T-helper 17 cell (primary cell): ENCODE data around the gene NMT1. TPM values are rescaled to one million over a fixed set of nuclear protein-coding genes. Genes with fewer than 3 reads are reported as not detected.
"Not testable (repeated sequence)": the region's sequence is repeated elsewhere in the genome, so short reads cannot be mapped to it uniquely, and the experiment has no call there.

ENCODE experiments used
- ATAC-seq: fragments of 150-1000 bp; cut with Tn5 transposase; 2 replicates; pipeline ENCODE4 v1.10.0; 2021; ENCODE audit warnings: mild to moderate bottlenecking, moderate library complexity
- DNase-seq, 3 donors: peaks; one replicate each; pipeline versions ENCODE4 v3.0.0 to v3.0.0-alpha.2; 2020 to 2021
- H3K9me3 ChIP-seq: one replicate; pipeline ENCODE4 v1.7.0; 2013; ENCODE audit warnings: low read length, mild to moderate bottlenecking; ENCODE audit not compliant: control insufficient read depth, poor library complexity, severe bottlenecking
- H3K27ac Mint-ChIP-seq: one replicate; pipeline ENCODE4 v1.8.0; 2022; ENCODE audit warnings: mild to moderate bottlenecking, moderate library complexity, mixed read lengths
- H3K27me3 Mint-ChIP-seq: one replicate; pipeline ENCODE4 v1.8.0; 2022; ENCODE audit warnings: mixed read lengths
- H3K36me3 Mint-ChIP-seq: one replicate; pipeline ENCODE4 v1.8.0; 2022; ENCODE audit warnings: low read depth, mixed read lengths
- H3K4me1 Mint-ChIP-seq: one replicate; pipeline ENCODE4 v1.8.0; 2022; ENCODE audit warnings: mild to moderate bottlenecking, mixed read lengths
- H3K4me3 Mint-ChIP-seq: one replicate; pipeline ENCODE4 v1.8.0; 2022; ENCODE audit warnings: mild to moderate bottlenecking, moderate library complexity, mixed read lengths
- total RNA-seq, 4 donors: library from RNA in 2 of 4; stranded (reverse) in 2 of 4; gene quantifications; one replicate each; pipeline ENCODE4 v1.2.3 and lab custom pipeline; 2022 to 2026

The NMT1 gene
- total RNA-seq, 2 donors from 2014 or later: 78.2 to 85.9 TPM

DNA sequence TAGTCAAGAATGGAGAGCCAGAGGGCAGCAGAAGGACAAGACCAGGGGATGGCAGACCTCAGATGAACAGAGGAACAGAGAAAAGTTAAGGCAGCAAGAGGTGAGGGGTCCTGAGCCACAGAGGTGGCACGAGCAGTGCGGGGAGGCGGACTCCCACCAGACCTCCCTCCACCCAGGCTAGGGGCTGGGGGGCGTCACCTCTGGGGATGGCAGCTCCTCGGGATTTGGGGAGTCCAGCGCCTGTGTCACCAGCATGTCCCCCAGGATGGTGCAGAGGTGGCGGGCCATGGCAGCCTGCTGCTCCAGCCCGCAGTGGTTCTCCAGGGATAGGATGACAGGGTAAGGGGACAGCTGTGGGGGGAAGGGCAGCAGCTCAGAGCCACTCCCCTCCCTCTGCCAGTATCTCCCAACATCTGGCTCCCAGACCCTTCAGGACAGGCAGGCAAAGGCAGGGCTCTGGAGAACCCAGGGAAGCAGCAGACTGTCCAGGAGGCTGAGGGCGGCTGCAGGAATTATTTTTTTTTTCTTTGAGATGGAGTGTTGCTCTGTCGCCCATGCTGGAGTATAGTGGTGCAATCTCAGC, 55.4 kb downstream of the NMT1 start:
- no peak for ATAC-seq
- H3K4me1 Mint-ChIP-seq: peaks cover 3% of the 10 kb centered on the region
- H3K27me3 Mint-ChIP-seq: peaks cover 9% of the 10 kb centered on the region
- H3K4me3 Mint-ChIP-seq: no peak overlapping the region
- no peaks in the 10 kb centered on the region for H3K9me3 ChIP-seq
- peak overlapping the region; percentile 79 for H3K27ac Mint-ChIP-seq
- DNase-seq: no peak
- H3K36me3 Mint-ChIP-seq: no peaks in the 10 kb centered on the region

DNA sequence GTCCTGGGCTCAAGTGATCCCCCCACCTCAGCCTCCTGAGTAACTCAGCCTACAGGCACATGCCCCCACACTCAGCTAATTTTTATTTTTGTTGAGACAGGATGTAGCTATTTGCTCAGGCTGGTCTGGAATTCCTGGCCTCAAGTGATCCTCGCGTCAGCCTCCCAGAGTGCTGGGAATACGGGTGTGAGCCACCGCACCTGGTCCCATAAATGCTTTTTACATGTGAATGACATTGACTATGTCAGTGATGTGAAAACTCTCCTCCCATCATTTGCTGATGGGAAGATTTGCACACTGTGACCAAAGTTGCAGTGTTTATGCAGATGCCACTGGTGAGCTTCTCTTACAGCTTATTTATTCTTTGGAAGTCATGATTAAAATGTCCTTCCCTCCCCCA, 56.2 kb downstream of the NMT1 start:
- Mint-ChIP-seq H3K27ac (no peak overlapping the region), H3K4me3 (no peak overlapping the region), H3K4me1 (peaks cover 3% of the 10 kb centered on the region), H3K36me3 (no peaks in the 10 kb centered on the region), H3K27me3 (peaks cover 16% of the 10 kb centered on the region)
- no peak for DNase-seq
- no peak for ATAC-seq
- H3K9me3 ChIP-seq: no peaks in the 10 kb centered on the region

DNA sequence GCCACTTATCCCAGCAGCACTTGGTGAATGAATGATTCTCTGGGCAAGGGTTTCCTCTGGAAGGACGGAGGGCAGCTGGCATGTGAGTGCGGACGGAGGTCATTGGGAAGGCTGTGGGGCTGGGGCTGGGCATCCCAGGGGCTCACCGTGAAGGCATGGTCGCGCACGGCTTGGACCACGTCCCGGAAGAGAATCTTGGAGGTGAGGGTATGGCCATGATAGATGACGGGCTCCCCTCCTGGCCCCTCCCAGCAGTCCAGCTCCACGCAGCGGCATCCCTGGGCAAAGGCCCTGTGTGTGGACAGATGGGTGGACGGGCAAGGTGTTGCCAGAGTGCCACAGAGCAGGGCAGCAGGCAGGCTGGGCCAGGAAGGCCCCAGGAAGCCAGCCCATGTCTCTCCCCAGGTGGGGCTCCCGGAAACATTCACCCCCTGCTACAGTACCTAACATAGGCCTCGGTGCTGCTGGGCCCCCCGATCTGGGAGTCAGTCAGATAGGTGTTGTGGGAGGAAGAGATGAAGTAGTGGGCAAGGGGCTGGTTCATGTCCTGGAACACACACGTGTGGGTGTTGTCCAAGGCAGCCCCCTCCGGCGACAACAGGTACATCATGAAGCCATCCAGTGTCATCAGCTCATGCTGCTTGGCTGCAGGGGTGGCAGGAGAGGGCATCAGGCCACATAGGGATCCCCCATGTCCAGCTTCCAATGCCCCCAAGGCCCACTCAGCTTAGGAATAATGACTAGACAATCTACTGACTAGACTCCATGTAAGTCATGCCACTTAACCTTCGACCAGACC, 56.9 kb downstream of the NMT1 start:
- H3K27ac Mint-ChIP-seq: no peak overlapping the region
- no peak overlapping the region for H3K4me3 Mint-ChIP-seq
- ATAC-seq (no peak), DNase-seq (no peak)
- H3K9me3 ChIP-seq: no peaks in the 10 kb centered on the region
- no peaks in the 10 kb centered on the region for H3K36me3 Mint-ChIP-seq
- H3K27me3 Mint-ChIP-seq: peaks cover 16% of the 10 kb centered on the region
- H3K4me1 Mint-ChIP-seq: peaks cover 3% of the 10 kb centered on the region

GRCh38 chr17:45118691-45119090, 57.6 kb downstream of the NMT1 start:
- no peak overlapping the region for H3K27ac Mint-ChIP-seq
- peaks cover 16% of the 10 kb centered on the region for H3K27me3 Mint-ChIP-seq
- no peaks in the 10 kb centered on the region for H3K9me3 ChIP-seq
- ATAC-seq (no peak), DNase-seq (no peak)
- H3K4me3 Mint-ChIP-seq: no peak overlapping the region
- peaks cover 3% of the 10 kb centered on the region for H3K4me1 Mint-ChIP-seq
- no peaks in the 10 kb centered on the region for H3K36me3 Mint-ChIP-seq

- Mint-ChIP-seq H3K4me3 (no peak overlapping the region), H3K27me3 (peaks cover 16% of the 10 kb centered on the region), H3K36me3 (no peaks in the 10 kb centered on the region), H3K27ac (no peak overlapping the region), H3K4me1 (peaks cover 3% of the 10 kb centered on the region)
- DNase-seq (no peak), ATAC-seq (no peak)
- no peaks in the 10 kb centered on the region for H3K9me3 ChIP-seq
Measured at GRCh38 chr17:45119964-45120363, 58.8 kb downstream of the NMT1 start.

- DNase-seq (no peak), ATAC-seq (no peak)
- no peaks in the 10 kb centered on the region for H3K36me3 Mint-ChIP-seq
- H3K27me3 Mint-ChIP-seq: peaks cover 15% of the 10 kb centered on the region
- no peak overlapping the region for H3K27ac Mint-ChIP-seq
- no peaks in the 10 kb centered on the region for H3K9me3 ChIP-seq
- H3K4me1 Mint-ChIP-seq: peaks cover 3% of the 10 kb centered on the region
- H3K4me3 Mint-ChIP-seq: no peak overlapping the region
Measured at GRCh38 chr17:45120558-45120957, 59.4 kb downstream of the NMT1 start.

DNA sequence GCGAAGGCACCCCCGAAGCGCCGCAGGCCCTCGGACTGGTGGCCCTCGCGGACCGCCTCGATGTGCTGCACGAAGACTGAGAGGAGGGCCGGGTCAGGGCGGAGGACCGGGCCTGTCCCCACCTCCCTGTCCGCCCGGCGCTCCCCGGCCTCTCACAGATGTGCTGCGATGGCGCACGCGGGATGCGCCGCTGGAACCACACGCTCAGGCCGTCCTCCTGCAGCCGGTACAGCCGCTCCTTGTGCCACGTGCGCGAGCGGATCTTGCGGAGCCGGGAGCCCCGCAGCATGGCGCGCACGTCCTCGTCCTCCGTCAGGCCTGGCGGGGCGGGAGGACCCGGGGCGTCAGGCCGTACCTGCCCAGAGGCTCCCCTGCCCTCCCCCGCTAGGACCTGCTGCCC, 59.9 kb downstream of the NMT1 start:
- Mint-ChIP-seq H3K27ac (no peak overlapping the region), H3K36me3 (no peaks in the 10 kb centered on the region), H3K27me3 (peaks cover 10% of the 10 kb centered on the region), H3K4me1 (no peaks in the 10 kb centered on the region), H3K4me3 (no peak overlapping the region)
- no peak for DNase-seq
- ATAC-seq: no peak
- no peaks in the 10 kb centered on the region for H3K9me3 ChIP-seq

DNA sequence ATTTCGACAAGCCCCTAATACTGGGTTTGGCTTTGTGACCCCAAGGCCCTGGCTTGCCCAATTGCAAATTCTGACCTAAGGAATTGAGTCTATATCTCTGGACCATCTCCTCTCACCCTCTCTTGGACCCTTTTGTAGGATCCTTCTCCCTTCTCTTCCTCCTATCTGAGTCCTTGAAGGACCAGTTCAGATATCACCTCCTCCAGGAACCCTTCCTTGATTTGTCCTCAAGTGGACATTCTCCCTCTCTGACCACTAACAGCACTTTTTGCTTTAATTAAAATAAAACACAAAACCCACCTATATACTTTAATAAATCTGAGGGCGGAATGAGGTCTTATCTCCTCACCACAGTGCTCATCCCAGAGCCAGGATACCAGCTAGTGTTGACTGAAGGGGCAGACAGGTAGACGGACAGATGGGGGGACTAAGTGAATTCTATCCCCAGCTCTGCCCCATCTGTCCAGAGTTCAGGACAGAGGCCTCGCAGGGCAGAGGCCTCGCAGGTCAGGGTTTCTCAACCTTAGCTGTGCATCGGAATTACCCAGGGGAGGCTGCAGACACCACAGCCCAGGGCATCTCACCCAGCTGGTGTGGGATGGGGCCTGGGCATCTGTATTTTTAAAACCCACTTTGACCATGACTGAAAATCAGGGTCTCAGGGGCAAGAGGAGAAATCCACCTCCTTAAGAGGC, 62.1 kb downstream of the NMT1 start:
- no peak for ATAC-seq
- Mint-ChIP-seq H3K27me3 (peaks cover 8% of the 10 kb centered on the region), H3K4me3 (no peak overlapping the region), H3K27ac (no peak overlapping the region), H3K36me3 (no peaks in the 10 kb centered on the region), H3K4me1 (no peaks in the 10 kb centered on the region)
- no peak for DNase-seq
- H3K9me3 ChIP-seq: no peaks in the 10 kb centered on the region

DNA sequence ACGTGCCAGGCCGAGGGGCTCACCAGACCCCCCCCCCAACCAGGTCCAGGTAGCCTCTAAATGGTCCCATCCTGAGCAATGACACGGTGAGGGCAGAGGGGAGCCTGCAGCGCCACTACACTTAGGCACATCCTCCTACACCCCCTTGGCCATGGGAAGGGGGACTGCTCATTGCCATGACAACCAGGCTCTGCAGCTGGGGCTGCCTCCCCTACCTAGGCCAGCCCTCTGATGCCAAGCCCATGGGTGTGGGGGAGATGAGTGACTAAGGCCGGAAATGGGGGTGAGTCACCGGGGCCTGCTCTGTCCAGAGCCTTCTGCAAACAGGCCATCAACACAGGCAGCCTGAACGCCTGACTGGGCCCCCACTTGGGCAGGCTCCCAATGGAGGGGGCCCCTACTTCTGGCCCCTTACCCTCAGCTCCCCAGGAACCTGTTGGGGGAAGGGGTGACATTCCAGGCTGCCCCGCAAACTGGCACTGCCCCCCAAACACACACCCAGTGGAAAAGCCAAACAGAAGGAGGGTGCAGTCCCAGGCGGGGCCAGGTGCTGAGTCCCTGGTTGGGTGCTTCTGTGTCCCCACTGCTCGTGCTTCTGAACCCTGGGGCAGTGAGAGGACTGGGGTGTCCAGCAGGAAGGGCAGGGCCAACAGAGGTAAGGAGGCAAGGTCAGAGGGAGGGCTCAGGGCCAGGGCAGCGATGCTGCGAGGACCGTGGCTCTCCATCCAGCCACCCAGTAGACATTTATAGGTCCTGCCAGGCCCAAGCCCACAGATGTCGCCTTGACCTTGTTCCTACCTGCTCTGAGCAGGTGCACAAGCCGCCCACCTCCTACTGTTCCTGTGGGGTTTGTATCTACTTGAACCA, 63.0 kb downstream of the NMT1 start:
- Mint-ChIP-seq H3K36me3 (no peaks in the 10 kb centered on the region), H3K4me1 (no peaks in the 10 kb centered on the region), H3K27ac (no peak overlapping the region), H3K4me3 (no peak overlapping the region), H3K27me3 (peaks cover 8% of the 10 kb centered on the region)
- ATAC-seq: peak; percentile 62
- no peaks in the 10 kb centered on the region for H3K9me3 ChIP-seq
- DNase-seq: no peak

GRCh38 chr17:45124797-45125122, 63.6 kb downstream of the NMT1 start:
- not testable (repeated sequence) for DNase-seq, H3K4me3 Mint-ChIP-seq, H3K27me3 Mint-ChIP-seq, H3K4me1 Mint-ChIP-seq, H3K36me3 Mint-ChIP-seq, H3K27ac Mint-ChIP-seq, H3K9me3 ChIP-seq, ATAC-seq

- H3K4me3 Mint-ChIP-seq: no peak overlapping the region
Measured at GRCh38 chr17:45125509-45125908, 64.4 kb downstream of the NMT1 start.

GRCh38 chr17:45127207-45127547, 66.1 kb downstream of the NMT1 start:
- no peak overlapping the region for H3K4me3 Mint-ChIP-seq
- H3K36me3 Mint-ChIP-seq: no peaks in the 10 kb centered on the region
- no peak for DNase-seq
- no peaks in the 10 kb centered on the region for H3K9me3 ChIP-seq
- no peaks in the 10 kb centered on the region for H3K27me3 Mint-ChIP-seq
- H3K4me1 Mint-ChIP-seq: no peaks in the 10 kb centered on the region
- H3K27ac Mint-ChIP-seq: no peak overlapping the region
- no peak for ATAC-seq

More at GRCh38 chr17:45125509-45125908, 64.4 kb downstream of the NMT1 start:
- Mint-ChIP-seq H3K4me1 (no peaks in the 10 kb centered on the region), H3K27ac (no peak overlapping the region), H3K27me3 (peaks cover 8% of the 10 kb centered on the region), H3K36me3 (no peaks in the 10 kb centered on the region)
- no peak for ATAC-seq
- no peak for DNase-seq
- no peaks in the 10 kb centered on the region for H3K9me3 ChIP-seq
